Amniotic stem cell (primary cell): Measurements from ENCODE around the gene LCN6.
"Not testable (repeated sequence)": the region's sequence is repeated elsewhere in the genome, so short reads cannot be mapped to it uniquely, and the experiment has no call there.

Source experiments
- DNase-seq: peaks from one replicate; lab custom pipeline; 2025; lab: John Stamatoyannopoulos, UW

Gene LCN6

GRCh38 chr9:136711219-136711648 lies 37.1 kb downstream of the LCN6 start:
- DNase-seq: not testable (repeated sequence)

GRCh38 chr9:136710543-136710942 lies 37.8 kb downstream of the LCN6 start:
- DNase-seq: no peak

GRCh38 chr9:136709454-136710109 lies 38.7 kb downstream of the LCN6 start:
- no peak for DNase-seq

GRCh38 chr9:136707849-136708517 lies 40.3 kb downstream of the LCN6 start:
- no peak for DNase-seq

- no peak for DNase-seq
These were observed 41.3 kb downstream of the LCN6 start for GRCh38 chr9:136707011-136707410.

GRCh38 chr9:136705564-136705963 lies 42.8 kb downstream of the LCN6 start:
- no peak for DNase-seq

GRCh38 chr9:136704741-136705140 lies 43.6 kb downstream of the LCN6 start:
- not testable (repeated sequence) for DNase-seq

GRCh38 chr9:136703276-136703860 lies 45.0 kb downstream of the LCN6 start:
- DNase-seq: no peak

- no peak for DNase-seq
These were observed 46.7 kb downstream of the LCN6 start for GRCh38 chr9:136701668-136702053.

- no peak for DNase-seq
These were observed 47.2 kb downstream of the LCN6 start for GRCh38 chr9:136700959-136701667.

GRCh38 chr9:136700304-136700703 lies 48.0 kb downstream of the LCN6 start:
- no peak for DNase-seq

- DNase-seq: no peak
These were observed 49.6 kb downstream of the LCN6 start for GRCh38 chr9:136698635-136699246.

- no peak for DNase-seq
These were observed 50.4 kb downstream of the LCN6 start for GRCh38 chr9:136697821-136698526.

GRCh38 chr9:136697146-136697820 lies 51.0 kb downstream of the LCN6 start:
- DNase-seq: no peak

- no peak for DNase-seq
These were observed 51.8 kb downstream of the LCN6 start for GRCh38 chr9:136696502-136696901.

GRCh38 chr9:136695955-136696354 lies 52.4 kb downstream of the LCN6 start:
- no peak for DNase-seq

GRCh38 chr9:136695435-136695895 lies 52.9 kb downstream of the LCN6 start:
- DNase-seq: no peak

- no peak for DNase-seq
These were observed 53.5 kb downstream of the LCN6 start for GRCh38 chr9:136694872-136695247.

GRCh38 chr9:136694163-136694871 lies 54.0 kb downstream of the LCN6 start:
- DNase-seq: no peak
